Cortex of kidney (tissue), 1 donor: Measurements from ENCODE around the gene CPHXL2.

ENCODE experiments used
- DNase-seq: peaks from one replicate; lab custom pipeline; 2025; lab: John Stamatoyannopoulos, UW

Gene CPHXL2

GRCh38 chr16:75640598-75640997, 36.2 kb downstream of the CPHXL2 start:
- DNase-seq = no peak

- DNase-seq = no peak
Observed at GRCh38 chr16:75635036-75635435, 41.8 kb downstream of the CPHXL2 start.

- DNase-seq = no peak
Observed at GRCh38 chr16:75632857-75633256, 44.0 kb downstream of the CPHXL2 start.

GRCh38 chr16:75630052-75630451, 46.8 kb downstream of the CPHXL2 start:
- DNase-seq = no peak

GRCh38 chr16:75629132-75629531, 47.7 kb downstream of the CPHXL2 start:
- no peak for DNase-seq

- DNase-seq = no peak
Observed at GRCh38 chr16:75628351-75628750, 48.5 kb downstream of the CPHXL2 start.

- DNase-seq = no peak
Observed at GRCh38 chr16:75627851-75628250, 49.0 kb downstream of the CPHXL2 start.

GRCh38 chr16:75626806-75627205, 50.0 kb downstream of the CPHXL2 start:
- no peak for DNase-seq

- DNase-seq = no peak
Observed at GRCh38 chr16:75624921-75625334, 51.9 kb downstream of the CPHXL2 start.

GRCh38 chr16:75622761-75623605, 53.8 kb downstream of the CPHXL2 start, which contains the start of gene ADAT1:
ADAT1 (minus strand) TSS chr16:75623281; CDS start chr16:75620799, 2,482 bp downstream.
- peak; percentile 53 for DNase-seq

- no peak for DNase-seq
Observed at GRCh38 chr16:75621170-75621477, 55.7 kb downstream of the CPHXL2 start.

- no peak for DNase-seq
Observed at GRCh38 chr16:75620326-75621169, 56.3 kb downstream of the CPHXL2 start.

GRCh38 chr16:75618780-75619179, 58.0 kb downstream of the CPHXL2 start:
- DNase-seq = no peak

GRCh38 chr16:75617121-75617520, 59.7 kb downstream of the CPHXL2 start:
- no peak for DNase-seq

GRCh38 chr16:75616521-75617010, 60.2 kb downstream of the CPHXL2 start:
- no peak for DNase-seq

- no peak for DNase-seq
Observed at GRCh38 chr16:75615619-75616018, 61.2 kb downstream of the CPHXL2 start.

GRCh38 chr16:75614066-75614897, 62.5 kb downstream of the CPHXL2 start:
- DNase-seq = no peak
